GM18502 (cell line): ENCODE data around the gene MCHR1.
A peak's percentile ranks its signal among the peaks of the same experiment; 100 is the strongest.

Experiments
- ATAC-seq: cut with Tn5 transposase; IDR thresholded peaks from one replicate; pipeline ENCODE4 v1.9.1; 2021; ENCODE audit warnings: mild to moderate bottlenecking; ENCODE audit not compliant: unreplicated experiment, poor library complexity

The MCHR1 gene

GRCh38 chr22:40679249-40679963, at the start of gene MCHR1:
Gene MCHR1 (plus strand): TSS chr22:40679484. CDS start chr22:40679653, 169 bp downstream.
- ATAC-seq, result no peak

GRCh38 chr22:40631925-40632324, 47.4 kb upstream of the MCHR1 start:
- ATAC-seq, result no peak

DNA sequence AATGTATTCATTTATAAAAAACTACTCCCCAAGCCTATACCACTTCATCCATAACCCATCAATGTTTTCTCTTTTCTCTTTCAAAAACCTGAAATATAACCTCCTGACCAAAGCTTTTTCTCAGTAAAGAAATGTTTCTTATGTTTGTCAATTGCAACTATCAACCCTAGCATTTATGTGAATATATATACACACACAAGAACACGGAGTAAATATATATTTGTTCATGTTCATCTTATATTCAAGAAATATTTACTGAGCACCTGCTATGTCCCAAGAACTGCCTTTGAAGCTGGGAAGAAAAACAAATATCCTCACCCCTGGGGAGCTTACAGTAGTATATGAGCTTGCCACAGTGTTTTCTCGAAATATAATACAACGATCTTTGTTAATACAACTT, 46.2 kb upstream of the MCHR1 start:
- ATAC-seq, result no peak

DNA sequence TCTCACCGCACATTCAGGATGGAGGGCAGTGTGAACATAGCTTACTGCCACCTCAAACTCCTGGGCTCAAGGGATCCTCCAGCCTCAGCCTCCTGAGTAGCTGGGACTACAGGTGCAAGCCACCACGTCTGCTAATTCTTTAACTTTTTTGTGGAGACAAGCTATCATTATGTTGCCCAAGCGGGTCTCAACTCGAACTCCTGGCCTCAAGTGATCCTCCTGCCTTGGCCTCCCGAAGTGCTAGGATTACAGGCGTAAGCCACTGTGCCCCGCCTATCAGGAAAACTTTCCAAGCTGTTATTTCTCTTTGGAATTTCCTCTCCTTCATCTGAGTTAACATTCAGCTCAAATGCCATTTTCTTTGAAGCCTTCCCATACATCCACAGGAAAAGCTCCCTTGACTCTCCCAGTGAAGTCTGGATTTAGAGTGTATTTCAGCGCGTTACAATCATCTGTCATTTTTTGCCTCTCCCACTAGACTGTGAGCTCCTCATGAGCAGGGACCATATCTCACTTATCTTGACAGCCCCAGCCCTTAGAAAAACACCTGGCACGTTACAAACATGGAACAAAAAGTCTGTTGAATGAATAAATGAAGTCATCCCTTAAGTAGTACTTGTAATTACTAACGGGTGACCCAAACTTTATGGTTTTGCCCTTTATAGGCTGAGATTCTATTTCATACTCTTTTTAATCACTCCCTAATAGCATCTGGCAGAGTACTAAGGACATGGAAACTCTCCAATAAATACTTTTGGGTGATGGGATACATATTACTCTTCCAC, 45.0 kb upstream of the MCHR1 start:
- no peak for ATAC-seq

GRCh38 chr22:40635043-40635939, 44.0 kb upstream of the MCHR1 start:
- ATAC-seq, result no peak

DNA sequence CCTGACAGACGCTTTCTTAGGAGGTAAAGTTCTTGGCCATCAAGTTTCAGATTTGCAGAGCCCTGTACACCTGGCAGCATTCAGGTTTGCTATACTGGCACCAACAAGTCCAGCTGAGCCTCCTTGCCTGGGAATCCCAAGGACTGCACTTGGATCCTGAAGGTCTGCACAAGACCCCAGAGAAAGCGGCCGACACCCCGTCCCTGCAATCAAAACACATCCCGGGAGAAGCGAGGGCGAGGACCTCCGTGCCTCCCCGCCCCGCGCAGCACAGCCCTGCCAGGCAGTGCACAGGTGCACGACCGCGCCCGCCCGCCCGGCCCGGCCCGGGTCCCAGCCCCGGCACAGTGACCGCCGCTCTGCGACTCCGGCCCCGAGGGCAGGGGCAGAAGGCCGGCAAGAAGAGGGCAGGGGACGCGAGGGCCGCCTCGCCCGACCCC, 43.3 kb upstream of the MCHR1 start:
- peak; percentile 21 for ATAC-seq

- peak; percentile 90 for ATAC-seq
Measured at GRCh38 chr22:40636380-40637182, 42.7 kb upstream of the MCHR1 start, which contains the start of gene MRTFA. Gene MRTFA (minus strand): TSS chr22:40636719.

- ATAC-seq, result peak; percentile 11
Measured at GRCh38 chr22:40637183-40638150, 41.8 kb upstream of the MCHR1 start.

- ATAC-seq, result no peak
Measured at GRCh38 chr22:40638261-40638660, 41.0 kb upstream of the MCHR1 start.

GRCh38 chr22:40641269-40641668, 38.0 kb upstream of the MCHR1 start:
- ATAC-seq, result no peak

DNA sequence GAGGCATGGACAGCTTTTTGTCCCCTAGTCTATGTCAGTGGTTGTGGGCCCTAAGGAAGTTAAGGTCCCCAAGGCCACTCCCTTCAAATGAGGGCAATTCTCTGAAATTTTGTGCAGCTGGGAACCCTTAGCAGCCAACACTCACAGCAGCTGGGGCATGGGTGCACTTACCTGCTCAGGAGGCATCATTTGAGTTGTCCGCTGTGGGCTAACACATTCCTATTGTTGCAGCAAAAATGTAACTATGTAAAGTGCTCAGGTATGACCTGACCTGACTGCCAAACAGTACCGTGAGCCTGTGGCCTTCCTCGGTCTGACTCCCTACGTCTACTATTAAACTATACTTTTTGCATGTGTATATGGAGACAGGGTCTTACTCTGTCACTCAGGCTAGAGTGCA, 37.0 kb upstream of the MCHR1 start:
- no peak for ATAC-seq

GRCh38 chr22:40645579-40646197, 33.6 kb upstream of the MCHR1 start:
- no peak for ATAC-seq

GRCh38 chr22:40648386-40648785, 30.9 kb upstream of the MCHR1 start:
- ATAC-seq, result no peak

DNA sequence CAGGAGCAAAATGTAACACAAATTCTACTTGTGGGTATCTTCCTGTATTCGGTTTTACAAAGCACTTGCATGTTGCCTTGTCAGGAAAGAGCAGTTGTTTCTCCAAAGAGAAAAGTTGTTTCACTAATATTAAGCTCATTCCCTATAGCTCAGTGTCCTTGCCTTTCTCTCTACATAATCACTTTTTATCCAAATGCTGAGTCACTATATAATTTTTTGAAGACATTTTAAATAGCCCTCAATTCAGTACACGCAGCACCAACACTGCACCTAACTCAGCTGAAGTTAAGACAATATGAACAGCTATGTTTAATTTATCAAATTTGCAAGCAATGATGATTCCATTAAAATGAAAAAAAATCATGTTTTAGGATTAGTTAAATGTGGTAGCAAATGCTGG, 28.2 kb upstream of the MCHR1 start:
- ATAC-seq, result no peak

DNA sequence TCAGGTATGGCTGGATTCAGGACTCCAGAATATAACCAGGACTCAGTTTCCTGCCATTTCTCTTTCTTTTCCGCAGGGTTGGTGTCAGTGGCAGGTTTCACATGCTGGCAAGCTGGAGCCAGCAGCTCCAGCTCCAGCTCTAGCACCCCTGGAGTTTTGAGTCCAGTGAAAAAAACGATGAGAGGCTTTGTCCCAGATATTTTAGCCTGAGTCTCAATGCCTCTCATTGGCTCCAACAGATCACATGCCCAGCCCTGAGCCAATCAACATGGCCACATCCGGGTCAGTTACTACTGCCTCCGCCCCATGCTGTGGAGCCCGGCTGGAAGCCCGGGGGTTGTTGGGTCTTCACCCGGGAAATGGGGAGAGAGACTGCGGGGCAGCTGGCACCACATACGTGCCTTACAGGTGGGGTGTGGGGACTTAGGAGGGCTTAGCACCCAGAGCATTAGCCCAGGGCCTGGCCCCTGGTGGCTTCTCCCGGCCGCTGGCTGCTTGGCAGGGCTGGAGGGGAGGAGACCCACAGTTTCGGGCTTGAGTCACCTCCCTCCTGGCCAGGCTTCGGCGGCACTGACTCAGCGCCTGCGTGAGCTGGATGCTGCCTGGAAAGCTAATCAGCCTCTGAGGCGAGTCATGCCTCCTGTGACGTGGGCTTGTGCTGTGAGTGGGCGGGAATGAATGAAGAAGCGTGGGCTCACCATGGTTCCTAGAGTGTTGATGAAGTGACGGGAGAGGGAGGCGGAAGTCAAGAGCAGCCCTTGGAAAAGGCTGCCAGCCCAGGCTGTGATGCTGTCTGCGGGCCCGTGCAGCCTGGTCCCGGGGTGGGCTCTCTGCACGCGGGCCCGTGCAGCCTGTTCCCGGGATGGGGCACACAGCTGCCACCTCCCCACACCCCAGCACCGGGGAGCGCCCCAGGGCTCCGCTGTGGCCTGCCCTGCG, 27.5 kb upstream of the MCHR1 start:
- ATAC-seq, result no peak

DNA sequence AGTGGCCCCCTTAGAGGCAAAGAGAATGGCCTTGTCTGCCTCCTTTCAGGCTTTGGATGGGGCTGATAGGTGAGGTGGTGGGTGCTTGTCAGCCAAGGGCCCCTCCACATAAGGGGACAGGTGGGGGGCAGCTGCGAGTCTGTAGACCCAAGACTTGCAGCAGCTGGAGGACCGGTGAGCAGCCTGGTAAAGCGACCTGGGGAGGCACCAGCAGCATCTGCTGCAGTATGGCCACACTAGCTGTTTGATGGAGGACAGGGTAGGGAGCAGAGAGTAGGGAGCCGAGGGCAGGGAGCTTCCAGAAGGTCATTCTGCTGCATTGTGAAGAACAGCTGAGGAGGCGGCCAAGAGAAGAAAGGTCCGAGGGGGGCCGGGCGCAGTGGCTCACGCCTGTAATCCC, 25.9 kb upstream of the MCHR1 start:
- ATAC-seq, result no peak

- ATAC-seq, result no peak
Measured at GRCh38 chr22:40654522-40655167, 24.6 kb upstream of the MCHR1 start.
